Tongue (tissue), 2 donors: Measurements from ENCODE around the gene OR5K4. TPM values are rescaled to one million over a fixed set of nuclear protein-coding genes. Genes with fewer than 3 reads are reported as not detected.
"Not testable (repeated sequence)": the region's sequence is repeated elsewhere in the genome, so short reads cannot be mapped to it uniquely, and the experiment has no call there.

Experiments
- DNase-seq: peaks from one replicate; pipeline ENCODE4 v3.0.0-alpha.2; 2015
- total RNA-seq: library from RNA; depleted of rRNA; stranded (reverse); fragments of >200 nt; gene quantifications from one replicate; pipeline ENCODE4 v1.2.3, GENCODE V29; 2014

Gene OR5K4
- total RNA-seq, 1 donor from 2014 or later = not detected

GRCh38 chr3:98371186-98371585 is 17.5 kb downstream of the OR5K4 start:
- DNase-seq = no peak

DNA sequence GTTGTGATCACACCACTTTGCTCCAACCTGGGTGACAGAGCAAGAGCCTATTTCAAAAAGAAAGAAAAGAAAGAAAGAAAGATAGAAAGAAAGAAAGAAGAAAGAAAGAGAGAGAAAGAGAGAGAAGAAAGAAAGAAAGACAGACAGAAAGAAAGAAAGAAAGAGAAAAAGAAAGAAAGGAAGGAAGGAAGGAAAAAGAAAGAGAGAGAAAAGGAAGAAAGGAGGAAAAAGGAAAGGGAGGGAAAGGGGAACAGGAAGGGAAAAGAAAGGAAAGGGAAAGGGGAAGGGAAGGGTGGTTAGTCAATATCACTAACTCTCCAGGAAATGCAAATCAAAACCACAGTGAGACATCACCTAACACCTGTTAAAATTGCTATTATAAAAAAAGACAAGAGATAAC is 18.2 kb downstream of the OR5K4 start:
- DNase-seq = no peak

GRCh38 chr3:98372445-98372844 is 18.8 kb downstream of the OR5K4 start:
- no peak for DNase-seq

DNA sequence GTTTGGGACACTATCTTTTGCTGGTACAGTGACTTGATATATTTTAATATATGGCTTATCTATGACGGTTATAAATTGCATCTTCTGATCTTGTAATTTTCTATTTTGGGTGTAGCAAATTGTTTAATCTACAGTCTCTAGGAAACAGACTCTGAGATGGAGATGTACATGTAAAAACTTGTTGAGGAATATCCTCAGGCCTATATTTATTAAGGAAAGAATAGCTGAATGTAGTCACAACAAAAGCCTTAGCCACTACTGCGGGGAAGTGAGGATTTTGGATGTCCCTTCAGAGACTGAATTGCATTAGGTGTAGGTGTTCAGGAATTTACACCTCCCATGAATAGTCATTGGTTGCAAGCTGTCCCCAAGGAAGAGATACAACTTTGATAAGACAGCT is 23.0 kb downstream of the OR5K4 start:
- DNase-seq = no peak

DNA sequence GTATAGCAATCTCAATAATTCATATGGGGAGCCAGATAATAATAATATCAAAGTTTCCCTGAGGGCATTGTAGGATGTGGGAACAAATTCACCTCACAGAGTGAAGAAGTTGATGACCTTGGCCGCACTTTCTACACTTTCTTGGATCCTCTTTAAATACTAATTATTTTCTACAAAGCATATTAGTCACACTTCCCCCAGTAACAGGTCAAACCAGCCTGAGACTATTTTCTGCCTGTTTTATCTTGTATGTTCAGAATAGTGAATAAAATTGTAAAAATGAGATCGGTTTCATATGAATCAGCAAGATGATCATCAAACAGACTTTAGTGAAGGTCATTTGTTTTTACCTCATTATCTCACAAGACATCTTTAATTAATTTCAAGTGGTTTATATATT is 34.5 kb downstream of the OR5K4 start:
- no peak for DNase-seq

DNA sequence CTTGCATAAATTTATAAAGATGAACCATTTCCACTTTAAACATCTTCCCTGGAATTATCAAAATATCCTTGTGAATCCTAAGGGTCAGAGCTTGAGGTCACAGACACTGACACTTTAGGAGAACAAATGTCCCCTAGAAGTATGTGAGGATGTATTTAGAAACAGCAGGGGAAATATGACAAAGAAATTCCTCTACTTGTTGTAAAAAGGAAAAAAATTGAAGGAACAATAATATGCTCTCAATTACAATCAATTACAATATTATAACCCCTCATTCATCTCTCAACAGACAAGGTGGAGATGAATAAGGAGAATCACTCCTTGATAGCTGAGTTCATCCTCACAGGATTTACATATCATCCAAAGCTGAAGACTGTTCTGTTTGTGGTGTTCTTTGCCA is 36.7 kb downstream of the OR5K4 start, which contains the start of gene OR5K3:
TSS of gene OR5K3 (plus strand) at position 301 of the 400 bp plus-strand sequence. CDS start at position 301, 0 bp downstream.
- DNase-seq = no peak

DNA sequence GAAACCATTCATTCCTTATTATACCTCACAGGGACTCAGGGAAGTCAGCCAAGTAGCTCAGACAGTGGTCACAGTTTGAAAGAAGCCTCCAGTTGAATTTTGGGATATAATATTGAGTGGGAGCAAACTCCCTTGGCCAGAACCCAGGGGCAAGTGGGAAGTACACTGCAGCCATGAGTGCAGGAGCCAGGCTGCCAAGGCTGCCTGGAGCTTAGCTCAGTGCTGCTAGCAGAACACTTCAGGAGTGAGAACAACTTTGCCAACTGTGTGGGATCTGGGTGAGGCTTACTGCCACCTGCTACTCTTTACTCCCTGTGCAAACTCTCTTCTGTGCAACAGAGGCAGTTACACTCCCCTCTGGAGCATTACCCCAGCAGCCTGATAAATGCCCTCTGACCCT is 41.4 kb downstream of the OR5K4 start:
- DNase-seq = no peak

DNA sequence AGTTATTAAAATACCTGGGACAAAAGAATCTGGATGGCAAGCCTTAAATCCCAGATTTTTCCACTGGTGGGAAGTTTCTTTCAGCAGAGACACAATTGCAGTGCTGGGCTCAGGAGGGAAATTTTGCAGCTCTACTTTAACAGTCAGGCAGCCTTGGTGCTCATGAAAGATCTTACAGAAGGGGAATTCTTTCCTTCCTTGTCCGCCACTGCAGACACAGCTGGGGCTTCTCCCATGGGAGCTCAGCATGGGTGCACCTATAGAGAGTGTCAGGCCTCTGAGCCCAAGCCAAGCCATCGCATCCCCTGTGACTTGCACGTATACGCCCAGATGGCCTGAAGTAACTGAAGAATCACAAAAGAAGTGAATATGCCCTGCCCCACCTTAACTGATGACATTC is 42.8 kb downstream of the OR5K4 start:
- DNase-seq = not testable (repeated sequence)

- no peak for DNase-seq
Observed at GRCh38 chr3:98398513-98398912, 44.9 kb downstream of the OR5K4 start.

DNA sequence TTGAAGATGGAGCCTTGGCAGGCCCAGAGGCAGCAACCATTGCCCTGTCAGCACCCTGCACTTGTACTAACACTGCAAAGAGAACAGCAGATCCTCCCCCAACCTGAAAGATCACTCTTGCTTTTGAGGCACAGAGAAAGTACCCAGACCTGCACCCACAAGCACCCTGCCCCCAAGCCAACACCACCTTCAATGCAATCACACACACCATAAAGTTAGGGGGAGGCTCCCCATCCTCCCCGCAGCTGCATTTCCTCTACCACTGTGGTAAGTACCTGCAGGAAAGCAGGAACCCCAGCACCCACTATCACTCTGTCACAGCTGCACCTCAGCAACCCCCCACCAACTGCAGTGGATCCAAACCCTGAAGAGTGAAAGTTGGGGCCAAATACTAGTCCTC is 48.9 kb downstream of the OR5K4 start:
- no peak for DNase-seq

DNA sequence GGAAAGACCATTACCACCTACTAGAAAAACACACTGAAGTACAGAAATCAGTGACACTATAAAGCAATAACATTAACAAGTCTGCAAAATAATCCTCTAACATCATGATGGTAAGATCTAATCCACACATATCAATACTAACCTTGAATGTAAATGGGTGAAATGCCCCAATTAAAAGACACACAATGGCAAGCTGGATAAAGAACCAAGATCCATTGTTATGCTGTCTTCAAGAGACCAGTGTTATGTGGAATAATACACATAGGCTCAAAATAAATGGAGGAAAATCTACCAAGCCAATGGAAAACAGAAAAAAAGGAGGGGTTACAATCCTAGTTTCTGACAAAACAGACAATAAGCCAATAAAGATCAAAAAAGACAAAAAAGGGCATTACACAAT is 50.4 kb downstream of the OR5K4 start:
- DNase-seq = no peak

Other genes with a start within 250 kb of the OR5K4 start
- gene OR5H1, start 223.1 kb upstream of the OR5K4 start, total RNA-seq = not detected
- not detected for gene OR5H14, start 206.4 kb upstream of the OR5K4 start, total RNA-seq
- gene OR5H15, start 187.2 kb upstream of the OR5K4 start, total RNA-seq = not detected
- gene OR5H6, start 89.6 kb upstream of the OR5K4 start, total RNA-seq = not detected
- gene OR5H2, start 71.3 kb upstream of the OR5K4 start, total RNA-seq = not detected
- gene OR5K3, start 36.8 kb downstream of the OR5K4 start, total RNA-seq = not detected
- not detected for gene OR5K1, start 109.3 kb downstream of the OR5K4 start, total RNA-seq
- gene OR5K2, start 143.8 kb downstream of the OR5K4 start, total RNA-seq = not detected
- gene CLDND1, start 169.0 kb downstream of the OR5K4 start, total RNA-seq = 139 TPM
- gene GPR15, start 178.1 kb downstream of the OR5K4 start, total RNA-seq = not detected
- 18.6 TPM for gene CPOX, start 239.8 kb downstream of the OR5K4 start, total RNA-seq